Keratinocyte (primary cell): ENCODE data around the gene AP4B1. TPM values are rescaled to one million over a fixed set of nuclear protein-coding genes. Genes with fewer than 3 reads are reported as not detected.

Experiments
- DNase-seq: peaks from one replicate; pipeline ENCODE4 v3.0.0-alpha.2; 2011; ENCODE audit warnings: low read depth, missing footprints, low spot score
- FAIRE-seq: peaks from 2 replicates; lab custom pipeline; 2011; peaks lifted over from hg19 to GRCh38; lab: Jason Lieb, UNC
- H2AFZ ChIP-seq: 2 replicates; pipeline ENCODE4 v1.6.0; 2012; ENCODE audit warnings: low read length, control low read depth, inconsistent platforms; ENCODE audit not compliant: control insufficient read depth
- H3K27ac ChIP-seq: 2 replicates; pipeline ENCODE4 v1.5.1; 2011; ENCODE audit warnings: low read length; ENCODE audit not compliant: control insufficient read depth, insufficient read depth
- H3K27me3 ChIP-seq: 3 replicates; pipeline ENCODE4 v1.6.0; 2011; ENCODE audit warnings: low read length; ENCODE audit not compliant: control insufficient read depth, insufficient read depth; ENCODE audit errors: extremely low read depth
- H3K36me3 ChIP-seq, 2 experiments: 2 replicates in 1 of 2; 3 replicates in 1 of 2; pipeline ENCODE4 v1.5.1; 2011; ENCODE audit warnings: low read length in 2 of 2, mild to moderate bottlenecking in 1 of 2; ENCODE audit not compliant: control insufficient read depth in 2 of 2, insufficient read depth in 2 of 2; ENCODE audit errors: extremely low read depth in 1 of 2
- H3K4me1 ChIP-seq: 3 replicates; pipeline ENCODE4 v1.5.1; 2011; ENCODE audit warnings: low read length; ENCODE audit not compliant: control insufficient read depth, insufficient read depth; ENCODE audit errors: extremely low read depth
- H3K4me2 ChIP-seq: 3 replicates; pipeline ENCODE4 v1.6.0; 2011; ENCODE audit warnings: low read depth, low read length; ENCODE audit not compliant: control insufficient read depth, insufficient read depth; ENCODE audit errors: extremely low read depth
- H3K4me3 ChIP-seq, 3 experiments: fragments of 200-600 bp in 1 of 3; sonication (generic) in 1 of 3; 2 replicates in 2 of 3; 3 replicates in 1 of 3; pipeline ENCODE4 v1.5.1; 2011 to 2016; ENCODE audit warnings: low read length in 3 of 3, mild to moderate bottlenecking in 3 of 3, control low read depth in 2 of 3, inconsistent platforms in 1 of 3, low read depth in 1 of 3, mixed read lengths in 1 of 3, mixed run types in 1 of 3, moderate library complexity in 1 of 3; ENCODE audit not compliant: control insufficient read depth in 2 of 3, insufficient read depth in 2 of 3; ENCODE audit errors: extremely low read depth in 1 of 3
- H3K79me2 ChIP-seq: 2 replicates; pipeline ENCODE4 v1.6.0; 2012; ENCODE audit warnings: low read length; ENCODE audit not compliant: control insufficient read depth, insufficient read depth
- H3K9ac ChIP-seq: 3 replicates; pipeline ENCODE4 v1.6.0; 2011; ENCODE audit warnings: low read length; ENCODE audit not compliant: control insufficient read depth, insufficient read depth; ENCODE audit errors: extremely low read depth
- H3K9me1 ChIP-seq: 3 replicates; pipeline ENCODE4 v1.6.0; 2011; ENCODE audit warnings: low read length; ENCODE audit not compliant: control insufficient read depth, insufficient read depth; ENCODE audit errors: extremely low read depth
- H3K9me3 ChIP-seq: 2 replicates; pipeline ENCODE4 v1.5.1; 2012; ENCODE audit warnings: low read depth, low read length; ENCODE audit not compliant: control insufficient read depth
- H4K20me1 ChIP-seq: 3 replicates; pipeline ENCODE4 v1.6.0; 2011; ENCODE audit warnings: low read length; ENCODE audit not compliant: control insufficient read depth, insufficient read depth; ENCODE audit errors: extremely low read depth
- EZH2 ChIP-seq: IDR thresholded peaks from one replicate; pipeline ENCODE4 v1.6.1; 2012; ENCODE audit warnings: inconsistent platforms, mild to moderate bottlenecking, low read length, moderate library complexity
- dilution Hi-C: fragments of 300-500 bp; cut with MboI; formaldehyde crosslinking; loops from one replicate; pipeline ENCODE4 v1.7.0; 2020; ENCODE audit warnings: low sequenced_read_pairs; ENCODE audit not compliant: extremely low pct_ligation_motif_present
- polyA plus RNA-seq, 5 experiments: library from polyadenylated mRNA; depleted of rRNA in 3 of 5; stranded (reverse) in 3 of 5; stranded (forward) in 1 of 5; unstranded in 1 of 5; fragments of >200 nt; gene quantifications; 1 replicate in 1 of 5; 2 replicates in 3 of 5; 3 replicates in 1 of 5; pipeline versions ENCODE4 v1.2.1 to v1.2.3, GENCODE V29; 2011 to 2012; ENCODE audit warnings: missing spikeins in 2 of 5, low read depth in 1 of 5, low replicate concordance in 1 of 5
- TF ChIP-seq, protein P1 (sequence below), 3 experiments: IDR thresholded peaks in 1 of 3; conservative IDR thresholded peaks in 1 of 3; optimal IDR thresholded peaks in 1 of 3; 2 replicates in 2 of 3; 3 replicates in 1 of 3; pipeline versions ENCODE3 to v1.5.1; 2011; ENCODE audit warnings: low read length in 3 of 3, mild to moderate bottlenecking in 3 of 3, moderate library complexity in 2 of 3, control low read depth in 1 of 3, inconsistent platforms in 1 of 3; ENCODE audit not compliant: insufficient read depth in 2 of 3; ENCODE audit errors: extremely low read depth in 1 of 3

AP4B1 gene
- polyA plus RNA-seq, 1 donor (not counting 4 experiments of a cell fraction or from before 2014, with no cell fraction given) = 16.5 TPM

- no peak for TF ChIP-seq EZH2
- TF ChIP-seq, protein P1, sequence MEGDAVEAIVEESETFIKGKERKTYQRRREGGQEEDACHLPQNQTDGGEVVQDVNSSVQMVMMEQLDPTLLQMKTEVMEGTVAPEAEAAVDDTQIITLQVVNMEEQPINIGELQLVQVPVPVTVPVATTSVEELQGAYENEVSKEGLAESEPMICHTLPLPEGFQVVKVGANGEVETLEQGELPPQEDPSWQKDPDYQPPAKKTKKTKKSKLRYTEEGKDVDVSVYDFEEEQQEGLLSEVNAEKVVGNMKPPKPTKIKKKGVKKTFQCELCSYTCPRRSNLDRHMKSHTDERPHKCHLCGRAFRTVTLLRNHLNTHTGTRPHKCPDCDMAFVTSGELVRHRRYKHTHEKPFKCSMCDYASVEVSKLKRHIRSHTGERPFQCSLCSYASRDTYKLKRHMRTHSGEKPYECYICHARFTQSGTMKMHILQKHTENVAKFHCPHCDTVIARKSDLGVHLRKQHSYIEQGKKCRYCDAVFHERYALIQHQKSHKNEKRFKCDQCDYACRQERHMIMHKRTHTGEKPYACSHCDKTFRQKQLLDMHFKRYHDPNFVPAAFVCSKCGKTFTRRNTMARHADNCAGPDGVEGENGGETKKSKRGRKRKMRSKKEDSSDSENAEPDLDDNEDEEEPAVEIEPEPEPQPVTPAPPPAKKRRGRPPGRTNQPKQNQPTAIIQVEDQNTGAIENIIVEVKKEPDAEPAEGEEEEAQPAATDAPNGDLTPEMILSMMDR (optimal IDR thresholded peaks at IDR 0.05 in 1 of 3, IDR thresholded peaks at IDR 0.05 in 1 of 3, conservative IDR thresholded peaks at IDR 0.05 in 1 of 3; ENCODE audit: extremely low read depth in 1 of 3, insufficient read depth in 2 of 3, low read length in 3 of 3) = no peak
- H3K4me1 ChIP-seq = no peaks in the 10 kb centered on the region
- dilution Hi-C loops = no loop called here
Measured at GRCh38 chr1:113947388-113948107, 42.9 kb upstream of the AP4B1 start.

GRCh38 chr1:113946678-113947387 lies 42.2 kb upstream of the AP4B1 start:
- Histone ChIP-seq H3K36me3 (no peaks in the 10 kb centered on the region), H3K27ac (no peak overlapping the region), H3K4me3 (no peak overlapping the region), H3K4me1 (no peaks in the 10 kb centered on the region), H3K79me2 (peaks cover 49% of the 10 kb centered on the region), H3K9me1 (no peaks in the 10 kb centered on the region), H3K9ac (no peak overlapping the region), H3K27me3 (no peaks in the 10 kb centered on the region), H3K4me2 (no peak overlapping the region), H3K9me3 (no peaks in the 10 kb centered on the region), H4K20me1 (no peaks in the 10 kb centered on the region), H2AFZ (no peak overlapping the region)
- dilution Hi-C loops = no loop called here
- TF ChIP-seq, protein P1 (optimal IDR thresholded peaks at IDR 0.05 in 1 of 3, IDR thresholded peaks at IDR 0.05 in 1 of 3, conservative IDR thresholded peaks at IDR 0.05 in 1 of 3; ENCODE audit: extremely low read depth in 1 of 3, insufficient read depth in 2 of 3, low read length in 3 of 3) = no peak
- no peak for TF ChIP-seq EZH2
- no peak for DNase-seq
- FAIRE-seq = no peak

More at GRCh38 chr1:113947388-113948107, 42.9 kb upstream of the AP4B1 start:
- Histone ChIP-seq H2AFZ (no peak overlapping the region), H3K9me3 (no peaks in the 10 kb centered on the region), H3K9ac (no peak overlapping the region), H3K4me2 (no peak overlapping the region), H3K79me2 (peaks cover 49% of the 10 kb centered on the region), H3K27ac (no peak overlapping the region), H4K20me1 (no peaks in the 10 kb centered on the region), H3K9me1 (no peaks in the 10 kb centered on the region), H3K4me3 (no peak overlapping the region), H3K36me3 (no peaks in the 10 kb centered on the region), H3K27me3 (no peaks in the 10 kb centered on the region)
- no peak for FAIRE-seq
- no peak for DNase-seq
